ENCODE data around the gene DIAPH2.
"Not testable (repeated sequence)": the region's sequence is repeated elsewhere in the genome, so short reads cannot be mapped to it uniquely, and the experiment has no call there.

Gene DIAPH2

GRCh38 chrX:96833333-96833732 is 148.7 kb downstream of the DIAPH2 start:
- no peaks in the 10 kb centered on the region for H3K9me3 Mint-ChIP-seq (ENCODE audit: low read depth)
- no peaks in the 10 kb centered on the region for H3K4me1 Mint-ChIP-seq (ENCODE audit: low read depth)
- no peak overlapping the region for H3K27ac Mint-ChIP-seq
- H3K36me3 Mint-ChIP-seq = no peaks in the 10 kb centered on the region
- H3K27me3 Mint-ChIP-seq = no peaks in the 10 kb centered on the region
- no peak overlapping the region for H3K4me3 Mint-ChIP-seq

DNA sequence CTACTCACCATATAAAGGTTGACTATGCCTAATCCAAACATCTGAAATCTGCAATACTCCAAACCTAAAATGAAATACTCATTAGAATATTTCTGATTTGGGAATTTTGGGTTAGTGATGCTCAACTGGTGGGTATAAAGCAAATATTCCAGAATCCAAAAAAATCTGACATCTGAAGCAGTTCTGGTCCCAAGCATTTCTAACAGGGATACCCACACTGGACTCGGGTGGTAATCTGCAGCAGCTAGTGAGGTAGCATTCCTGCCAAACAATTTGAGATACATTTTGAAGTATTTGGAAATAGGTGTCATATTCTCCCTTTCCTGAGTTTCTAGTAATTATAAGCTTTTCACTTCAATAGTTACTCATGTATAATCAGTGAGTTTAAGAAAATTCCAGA is 149.5 kb downstream of the DIAPH2 start:
- no peaks in the 10 kb centered on the region for H3K4me1 Mint-ChIP-seq (ENCODE audit: low read depth)
- H3K4me3 Mint-ChIP-seq = no peak overlapping the region
- H3K36me3 Mint-ChIP-seq = no peaks in the 10 kb centered on the region
- no peak overlapping the region for H3K27ac Mint-ChIP-seq
- no peaks in the 10 kb centered on the region for H3K9me3 Mint-ChIP-seq (ENCODE audit: low read depth)
- no peaks in the 10 kb centered on the region for H3K27me3 Mint-ChIP-seq

GRCh38 chrX:96835660-96836289 is 151.1 kb downstream of the DIAPH2 start:
- H3K27ac Mint-ChIP-seq = no peak overlapping the region
- no peaks in the 10 kb centered on the region for H3K4me1 Mint-ChIP-seq (ENCODE audit: low read depth)
- no peak overlapping the region for H3K4me3 Mint-ChIP-seq
- H3K36me3 Mint-ChIP-seq = no peaks in the 10 kb centered on the region
- no peaks in the 10 kb centered on the region for H3K27me3 Mint-ChIP-seq
- H3K9me3 Mint-ChIP-seq (ENCODE audit: low read depth) = no peaks in the 10 kb centered on the region

DNA sequence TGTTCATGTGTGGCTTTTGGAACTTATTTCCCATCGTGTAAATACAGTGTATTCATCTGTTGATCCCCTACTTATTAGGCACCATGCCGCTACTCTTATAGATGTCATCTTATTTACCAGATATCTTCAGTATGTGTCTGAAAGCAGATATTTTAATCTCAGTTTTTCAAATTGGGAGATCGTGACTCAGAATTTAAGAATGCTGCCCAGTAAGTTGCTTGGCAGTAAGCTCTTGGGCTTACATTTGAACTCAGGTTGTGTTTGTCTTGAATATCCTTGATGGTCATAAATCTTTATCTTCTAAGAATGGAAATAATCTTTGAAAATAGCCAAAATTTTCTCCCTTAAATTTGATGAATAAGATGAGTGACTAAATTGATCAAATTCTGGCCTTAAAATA is 153.2 kb downstream of the DIAPH2 start:
- Mint-ChIP-seq H3K27ac (no peak overlapping the region), H3K27me3 (no peaks in the 10 kb centered on the region), H3K36me3 (no peaks in the 10 kb centered on the region), H3K9me3 (ENCODE audit: low read depth) (no peaks in the 10 kb centered on the region), H3K4me1 (ENCODE audit: low read depth) (no peaks in the 10 kb centered on the region), H3K4me3 (no peak overlapping the region)

- Mint-ChIP-seq H3K36me3 (no peaks in the 10 kb centered on the region), H3K4me1 (ENCODE audit: low read depth) (no peaks in the 10 kb centered on the region), H3K4me3 (no peak overlapping the region), H3K9me3 (ENCODE audit: low read depth) (no peaks in the 10 kb centered on the region), H3K27ac (no peak overlapping the region), H3K27me3 (no peaks in the 10 kb centered on the region)
These were observed 153.9 kb downstream of the DIAPH2 start for GRCh38 chrX:96838537-96838936.

DNA sequence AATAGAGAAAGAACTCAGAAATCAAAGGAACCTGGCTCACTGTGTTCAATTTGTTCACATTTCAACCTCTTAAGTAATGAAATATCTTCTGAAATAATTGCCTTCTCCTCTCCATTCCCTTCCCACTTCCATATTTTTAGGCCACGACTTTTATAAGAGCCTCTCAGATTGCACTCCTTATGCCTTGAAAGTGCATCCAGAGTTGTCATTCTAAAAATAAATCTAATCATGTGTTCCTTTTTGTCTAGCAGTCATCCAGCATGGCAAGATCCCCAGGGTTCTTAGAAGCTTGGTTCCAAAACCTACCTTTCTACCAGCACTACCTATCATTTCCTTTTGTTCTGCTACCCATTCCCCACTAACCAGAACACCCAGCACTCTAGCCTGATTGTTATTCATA is 156.7 kb downstream of the DIAPH2 start:
- Mint-ChIP-seq H3K9me3 (ENCODE audit: low read depth) (no peaks in the 10 kb centered on the region), H3K36me3 (no peaks in the 10 kb centered on the region), H3K27ac (no peak overlapping the region), H3K4me1 (ENCODE audit: low read depth) (no peaks in the 10 kb centered on the region), H3K27me3 (no peaks in the 10 kb centered on the region), H3K4me3 (no peak overlapping the region)

DNA sequence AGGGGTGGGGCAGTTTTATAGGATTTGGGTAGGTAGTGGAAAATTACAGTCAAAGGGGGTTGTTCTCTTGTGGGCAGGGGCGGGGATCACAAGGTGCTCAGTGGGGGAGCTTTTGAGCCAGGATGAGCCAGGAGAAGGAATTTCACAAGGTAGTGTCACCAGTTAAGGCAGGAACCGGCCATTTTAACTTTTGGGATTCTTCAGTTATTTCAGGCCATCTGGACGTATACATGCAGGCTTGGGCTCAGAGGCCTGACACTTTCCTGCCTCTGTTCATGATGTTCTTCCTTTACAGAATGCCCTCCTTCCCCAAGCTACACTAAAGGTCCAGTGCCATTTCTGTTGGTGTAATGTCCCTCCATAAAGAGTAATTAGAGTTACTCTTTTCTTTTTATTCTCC is 157.2 kb downstream of the DIAPH2 start:
- H3K27me3 Mint-ChIP-seq; H3K4me3 Mint-ChIP-seq; H3K9me3 Mint-ChIP-seq (ENCODE audit: low read depth); H3K36me3 Mint-ChIP-seq; H3K4me1 Mint-ChIP-seq (ENCODE audit: low read depth); H3K27ac Mint-ChIP-seq: not testable (repeated sequence)

DNA sequence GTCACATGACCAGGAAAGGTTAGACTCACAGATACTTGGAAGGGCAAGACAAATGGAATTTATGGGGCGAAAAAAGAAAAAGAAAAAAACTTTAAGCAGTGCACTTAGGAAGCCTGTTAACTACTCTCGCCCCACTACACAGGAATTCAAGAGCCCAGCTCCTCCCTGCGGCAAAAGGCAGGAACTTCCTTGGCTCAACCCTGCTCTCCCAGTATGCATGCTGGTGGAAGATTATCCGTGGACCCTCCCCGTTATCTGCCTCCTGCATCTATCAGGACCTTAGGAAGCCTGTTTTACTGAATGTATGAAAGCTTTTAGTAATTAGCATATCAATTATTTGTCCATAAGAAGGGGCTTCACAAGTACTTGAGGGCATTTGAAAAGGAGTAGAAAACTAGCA is 158.9 kb downstream of the DIAPH2 start:
- Mint-ChIP-seq H3K9me3 (ENCODE audit: low read depth) (no peaks in the 10 kb centered on the region), H3K27ac (no peak overlapping the region), H3K4me1 (ENCODE audit: low read depth) (no peaks in the 10 kb centered on the region), H3K4me3 (no peak overlapping the region), H3K36me3 (peaks cover 2% of the 10 kb centered on the region), H3K27me3 (no peaks in the 10 kb centered on the region)

DNA sequence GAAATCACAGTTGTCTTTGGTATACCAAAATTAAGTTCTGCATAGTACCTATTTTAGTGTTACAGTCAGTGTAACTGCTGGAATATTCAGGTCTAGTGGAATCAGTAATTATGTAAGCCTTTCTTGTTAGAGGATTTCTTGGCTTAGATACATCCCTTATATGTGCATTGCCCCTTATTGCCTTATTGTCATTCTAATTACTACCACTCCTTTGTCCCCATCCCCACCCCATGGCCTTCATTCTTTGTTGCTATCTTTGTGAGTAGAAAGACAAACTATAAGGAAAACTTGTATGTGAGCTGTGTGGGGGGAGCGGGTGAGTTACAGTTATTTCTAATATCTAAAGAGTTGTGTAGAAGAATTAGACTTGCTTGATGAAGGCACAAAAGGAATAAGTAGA is 162.2 kb downstream of the DIAPH2 start:
- Mint-ChIP-seq H3K4me1 (ENCODE audit: low read depth) (no peaks in the 10 kb centered on the region), H3K36me3 (peaks cover 2% of the 10 kb centered on the region), H3K9me3 (ENCODE audit: low read depth) (no peaks in the 10 kb centered on the region), H3K27ac (no peak overlapping the region), H3K27me3 (no peaks in the 10 kb centered on the region), H3K4me3 (no peak overlapping the region)

GRCh38 chrX:96859422-96859821 is 174.8 kb downstream of the DIAPH2 start:
- not testable (repeated sequence) for H3K4me3 Mint-ChIP-seq; H3K4me1 Mint-ChIP-seq (ENCODE audit: low read depth); H3K36me3 Mint-ChIP-seq; H3K27ac Mint-ChIP-seq; H3K9me3 Mint-ChIP-seq (ENCODE audit: low read depth); H3K27me3 Mint-ChIP-seq

DNA sequence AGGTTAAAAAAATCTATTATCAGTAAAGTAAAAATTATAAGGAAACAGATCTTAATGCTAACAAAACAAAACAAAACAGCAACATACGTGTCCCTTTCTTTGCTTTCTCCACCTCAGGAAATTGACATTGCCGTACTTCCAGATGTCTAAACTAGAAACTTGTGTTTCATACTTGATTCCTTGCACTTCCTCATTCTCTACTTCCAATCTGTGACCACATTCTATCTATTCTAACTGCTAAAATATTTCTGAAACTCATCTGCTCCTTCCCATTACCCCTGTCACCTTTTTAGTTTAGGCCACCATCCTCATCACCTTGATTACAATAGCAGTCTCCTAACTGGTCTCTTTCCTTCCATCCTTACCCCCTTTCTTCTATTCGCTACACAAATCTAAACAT is 176.6 kb downstream of the DIAPH2 start:
- no peak overlapping the region for H3K27ac Mint-ChIP-seq
- no peak overlapping the region for H3K4me3 Mint-ChIP-seq
- H3K27me3 Mint-ChIP-seq = no peaks in the 10 kb centered on the region
- H3K4me1 Mint-ChIP-seq (ENCODE audit: low read depth) = no peaks in the 10 kb centered on the region
- H3K9me3 Mint-ChIP-seq (ENCODE audit: low read depth) = no peaks in the 10 kb centered on the region
- no peaks in the 10 kb centered on the region for H3K36me3 Mint-ChIP-seq

DNA sequence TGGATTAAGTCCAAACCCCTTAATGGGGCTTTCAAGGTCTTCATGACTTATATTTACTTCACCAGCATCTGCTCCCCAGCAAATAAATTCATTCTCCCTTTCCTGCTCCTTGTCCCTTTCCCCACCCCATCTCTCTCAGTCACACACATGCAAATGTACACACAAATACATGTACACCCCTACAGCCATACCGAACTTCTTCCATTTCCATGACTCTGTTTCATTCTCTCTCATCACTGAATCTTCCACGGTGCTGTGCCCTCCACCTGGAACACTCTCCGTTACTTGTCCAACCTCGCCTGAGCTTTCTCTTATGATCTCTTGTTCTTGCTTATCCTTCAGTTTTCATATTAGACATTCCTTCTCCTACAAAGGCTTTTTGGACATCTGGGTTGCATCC is 177.0 kb downstream of the DIAPH2 start:
- Mint-ChIP-seq H3K4me1 (ENCODE audit: low read depth) (no peaks in the 10 kb centered on the region), H3K27me3 (no peaks in the 10 kb centered on the region), H3K9me3 (ENCODE audit: low read depth) (no peaks in the 10 kb centered on the region), H3K36me3 (no peaks in the 10 kb centered on the region), H3K4me3 (no peak overlapping the region), H3K27ac (no peak overlapping the region)

- no peak within 1 kb of the TSS for H3K4me3 Mint-ChIP-seq
- no peak within 1 kb of the TSS for H3K27ac Mint-ChIP-seq
- no peaks in the 10 kb centered on the region for H3K9me3 Mint-ChIP-seq (ENCODE audit: low read depth)
- no peaks in the 10 kb centered on the region for H3K27me3 Mint-ChIP-seq
- no peaks in the 10 kb centered on the region for H3K4me1 Mint-ChIP-seq (ENCODE audit: low read depth)
- no peaks in the 10 kb centered on the region for H3K36me3 Mint-ChIP-seq
These were observed 199.0 kb downstream of the DIAPH2 start, which contains the start of gene RPA4 for GRCh38 chrX:96883608-96884007. RPA4 (plus strand) TSS chrX:96883908; CDS start chrX:96884311, 403 bp downstream.

- no peaks in the 10 kb centered on the region for H3K4me1 Mint-ChIP-seq (ENCODE audit: low read depth)
- H3K36me3 Mint-ChIP-seq = no peaks in the 10 kb centered on the region
These were observed 199.4 kb downstream of the DIAPH2 start for GRCh38 chrX:96884027-96884426.

GRCh38 chrX:96889726-96890125 is 205.1 kb downstream of the DIAPH2 start:
- H3K36me3 Mint-ChIP-seq = no peaks in the 10 kb centered on the region
- H3K4me3 Mint-ChIP-seq = no peak overlapping the region
- H3K27me3 Mint-ChIP-seq = no peaks in the 10 kb centered on the region
- H3K4me1 Mint-ChIP-seq (ENCODE audit: low read depth) = no peaks in the 10 kb centered on the region
- no peak overlapping the region for H3K27ac Mint-ChIP-seq
- H3K9me3 Mint-ChIP-seq (ENCODE audit: low read depth) = no peaks in the 10 kb centered on the region

More at GRCh38 chrX:96884027-96884426, 199.4 kb downstream of the DIAPH2 start:
- Mint-ChIP-seq H3K27me3 (no peaks in the 10 kb centered on the region), H3K9me3 (ENCODE audit: low read depth) (no peaks in the 10 kb centered on the region), H3K27ac (no peak overlapping the region), H3K4me3 (no peak overlapping the region)

- H3K4me3 Mint-ChIP-seq = no peak overlapping the region
- no peak overlapping the region for H3K27ac Mint-ChIP-seq
- H3K4me1 Mint-ChIP-seq (ENCODE audit: low read depth) = no peaks in the 10 kb centered on the region
- H3K27me3 Mint-ChIP-seq = no peaks in the 10 kb centered on the region
- no peaks in the 10 kb centered on the region for H3K9me3 Mint-ChIP-seq (ENCODE audit: low read depth)
- H3K36me3 Mint-ChIP-seq = peaks cover 2% of the 10 kb centered on the region
These were observed 222.1 kb downstream of the DIAPH2 start for GRCh38 chrX:96906741-96907140.
